Neutrophil (primary cell): ENCODE results near the gene DNAH17.

Experiments
- H3K27ac ChIP-seq: fragments of 200-600 bp; sonication (generic); 2 replicates; pipeline ENCODE4 v1.5.1; 2016; ENCODE audit warnings: mild to moderate bottlenecking, moderate library complexity
- H3K27me3 ChIP-seq: fragments of 200-600 bp; sonication (generic); 2 replicates; pipeline ENCODE4 v1.6.0; 2016; ENCODE audit warnings: mild to moderate bottlenecking
- H3K36me3 ChIP-seq: fragments of 200-600 bp; sonication (generic); 2 replicates; pipeline ENCODE4 v1.5.1; 2017
- H3K4me1 ChIP-seq, 2 experiments: fragments of 200-600 bp in 1 of 2; sonication (generic) in 1 of 2; 1 replicate in 1 of 2; 2 replicates in 1 of 2; pipeline versions ENCODE4 v1.5.1 to v1.6.1; 2013 to 2016; ENCODE audit warnings: low read depth in 1 of 2, low read length in 1 of 2, mild to moderate bottlenecking in 1 of 2, moderate library complexity in 1 of 2; ENCODE audit not compliant: control insufficient read depth in 1 of 2, insufficient read depth in 1 of 2
- H3K4me3 ChIP-seq, 2 experiments: fragments of 200-600 bp in 1 of 2; sonication (generic) in 1 of 2; 1 replicate in 1 of 2; 2 replicates in 1 of 2; pipeline ENCODE4 v1.5.1; 2013 to 2016; ENCODE audit warnings: low read depth in 1 of 2, low read length in 1 of 2, mild to moderate bottlenecking in 1 of 2, moderate library complexity in 1 of 2
- H3K9me3 ChIP-seq: fragments of 200-600 bp; sonication (generic); 2 replicates; pipeline ENCODE4 v1.5.1; 2016
- TF ChIP-seq, protein P1 (sequence below): fragments of 200-600 bp; sonication (generic); IDR thresholded peaks from 2 replicates; pipeline ENCODE4 v1.5.1; 2016; ENCODE audit warnings: antibody characterized with exemption

DNAH17 gene

DNA sequence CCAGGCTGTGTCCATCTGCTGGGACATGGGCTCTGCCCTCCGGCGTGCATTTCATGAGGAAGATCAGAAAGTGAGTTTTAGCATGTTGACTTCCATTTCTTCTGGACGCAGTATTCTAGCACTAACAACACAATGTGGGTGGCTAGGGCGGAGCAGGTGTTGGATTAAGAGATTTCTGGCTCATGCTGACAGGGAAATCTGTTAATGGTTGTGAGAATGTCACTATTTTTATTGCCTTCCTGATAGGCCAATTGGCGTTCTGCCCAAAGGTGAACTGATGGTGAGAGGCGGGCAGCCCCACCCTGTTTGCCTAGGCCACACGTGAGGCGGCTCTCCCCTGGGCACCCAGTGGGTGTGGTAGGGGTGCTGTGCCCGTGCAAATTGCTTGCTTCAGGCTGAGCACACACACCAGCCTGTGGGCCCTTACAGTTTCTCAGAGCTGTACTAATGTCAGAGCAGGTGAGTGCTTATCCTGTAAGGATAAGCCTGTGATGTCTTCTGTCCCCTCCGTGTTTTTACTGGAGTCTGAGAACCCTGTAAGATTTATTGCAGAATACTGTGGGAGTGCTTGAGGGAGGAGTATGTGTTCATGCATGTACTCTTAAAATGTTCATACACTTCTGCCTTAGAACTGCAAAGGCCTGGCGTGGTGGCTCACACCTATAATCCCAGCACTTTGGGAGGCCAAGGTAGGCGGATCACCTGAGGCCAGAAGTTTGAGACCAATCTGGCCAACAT lies 167.8 kb downstream of the DNAH17 start:
- H3K36me3 ChIP-seq, result peaks cover 59% of the 10 kb centered on the region
- H3K4me1 ChIP-seq, result peaks cover 41 to 55% of the 10 kb centered on the region in 2 experiments
- TF ChIP-seq, protein P1, sequence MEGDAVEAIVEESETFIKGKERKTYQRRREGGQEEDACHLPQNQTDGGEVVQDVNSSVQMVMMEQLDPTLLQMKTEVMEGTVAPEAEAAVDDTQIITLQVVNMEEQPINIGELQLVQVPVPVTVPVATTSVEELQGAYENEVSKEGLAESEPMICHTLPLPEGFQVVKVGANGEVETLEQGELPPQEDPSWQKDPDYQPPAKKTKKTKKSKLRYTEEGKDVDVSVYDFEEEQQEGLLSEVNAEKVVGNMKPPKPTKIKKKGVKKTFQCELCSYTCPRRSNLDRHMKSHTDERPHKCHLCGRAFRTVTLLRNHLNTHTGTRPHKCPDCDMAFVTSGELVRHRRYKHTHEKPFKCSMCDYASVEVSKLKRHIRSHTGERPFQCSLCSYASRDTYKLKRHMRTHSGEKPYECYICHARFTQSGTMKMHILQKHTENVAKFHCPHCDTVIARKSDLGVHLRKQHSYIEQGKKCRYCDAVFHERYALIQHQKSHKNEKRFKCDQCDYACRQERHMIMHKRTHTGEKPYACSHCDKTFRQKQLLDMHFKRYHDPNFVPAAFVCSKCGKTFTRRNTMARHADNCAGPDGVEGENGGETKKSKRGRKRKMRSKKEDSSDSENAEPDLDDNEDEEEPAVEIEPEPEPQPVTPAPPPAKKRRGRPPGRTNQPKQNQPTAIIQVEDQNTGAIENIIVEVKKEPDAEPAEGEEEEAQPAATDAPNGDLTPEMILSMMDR, result no peak
- peak overlapping the region; percentile 31 for H3K27ac ChIP-seq
- H3K27me3 ChIP-seq, result no peaks in the 10 kb centered on the region
- H3K9me3 ChIP-seq, result no peaks in the 10 kb centered on the region
- H3K4me3 ChIP-seq, result no peak overlapping the region

DNA sequence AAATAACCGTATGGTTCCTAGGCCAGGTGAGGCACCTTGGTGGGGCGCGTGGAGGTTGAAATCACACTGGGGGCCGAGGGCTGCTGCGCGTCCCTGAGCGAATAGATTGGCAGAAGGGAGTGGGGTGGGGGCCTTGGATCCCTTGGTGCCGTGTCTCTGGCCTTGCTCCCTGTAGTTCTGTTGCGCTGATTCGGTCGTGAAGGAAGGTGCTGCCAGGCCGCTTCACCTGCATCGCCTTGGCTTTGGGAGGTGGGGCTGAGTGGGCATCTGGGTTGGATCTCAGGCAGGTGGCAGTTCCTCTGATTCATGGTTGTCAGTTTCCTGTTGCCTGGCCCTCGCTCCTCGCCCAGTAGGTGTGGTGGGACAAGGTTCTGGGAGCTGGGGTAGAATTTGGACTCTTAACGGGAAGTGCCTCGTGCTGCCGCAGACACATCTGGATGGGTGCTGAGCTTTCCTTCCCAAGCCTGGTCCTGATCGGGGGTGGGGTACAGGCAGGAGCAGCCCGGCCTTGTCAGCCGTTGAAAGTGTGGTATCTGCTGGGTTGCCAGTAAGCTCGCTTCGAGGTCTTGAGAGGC lies 168.6 kb downstream of the DNAH17 start:
- Histone ChIP-seq H3K27ac (no peak overlapping the region), H3K4me3 (no peak overlapping the region), H3K4me1 (peaks cover 33 to 47% of the 10 kb centered on the region in 2 experiments), H3K27me3 (no peaks in the 10 kb centered on the region), H3K9me3 (no peaks in the 10 kb centered on the region), H3K36me3 (peaks cover 67% of the 10 kb centered on the region)
- TF ChIP-seq, protein P1, result no peak

DNA sequence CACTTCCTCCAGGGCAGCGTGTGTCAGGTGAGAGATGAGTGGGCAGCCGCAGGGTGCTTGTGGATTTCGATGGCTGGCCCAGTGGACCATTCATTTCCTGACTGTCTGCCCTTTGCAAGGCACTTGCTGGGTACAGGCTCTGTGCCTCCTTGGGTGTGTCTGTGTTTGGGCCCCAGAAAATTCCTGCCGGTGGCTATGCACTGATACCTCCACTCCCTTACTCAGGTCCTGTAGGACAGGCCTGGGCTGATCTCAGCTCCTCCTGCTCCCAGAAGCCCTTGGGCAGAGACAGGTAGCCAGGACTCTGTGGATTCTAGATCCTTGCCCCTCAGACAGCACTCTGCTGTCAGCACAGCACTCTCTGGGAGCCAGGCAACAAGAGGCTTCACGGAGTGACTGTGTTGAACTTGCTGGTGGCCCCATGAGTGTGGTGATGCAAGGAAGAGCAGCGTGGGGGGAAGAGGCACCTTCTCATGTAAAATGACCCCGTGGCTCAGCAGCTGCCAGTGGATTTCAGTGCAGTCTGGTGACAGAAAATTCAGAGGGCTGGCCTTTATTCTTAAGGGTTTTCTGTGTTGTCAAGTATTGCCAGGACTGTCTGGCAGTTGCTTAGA lies 169.7 kb downstream of the DNAH17 start:
- H3K4me3 ChIP-seq, result no peak overlapping the region
- peaks cover 22 to 36% of the 10 kb centered on the region in 2 experiments for H3K4me1 ChIP-seq
- no peaks in the 10 kb centered on the region for H3K27me3 ChIP-seq
- H3K27ac ChIP-seq, result peak overlapping the region; percentile 63
- TF ChIP-seq, protein P1, result no peak
- H3K9me3 ChIP-seq, result no peaks in the 10 kb centered on the region
- H3K36me3 ChIP-seq, result peaks cover 78% of the 10 kb centered on the region

DNA sequence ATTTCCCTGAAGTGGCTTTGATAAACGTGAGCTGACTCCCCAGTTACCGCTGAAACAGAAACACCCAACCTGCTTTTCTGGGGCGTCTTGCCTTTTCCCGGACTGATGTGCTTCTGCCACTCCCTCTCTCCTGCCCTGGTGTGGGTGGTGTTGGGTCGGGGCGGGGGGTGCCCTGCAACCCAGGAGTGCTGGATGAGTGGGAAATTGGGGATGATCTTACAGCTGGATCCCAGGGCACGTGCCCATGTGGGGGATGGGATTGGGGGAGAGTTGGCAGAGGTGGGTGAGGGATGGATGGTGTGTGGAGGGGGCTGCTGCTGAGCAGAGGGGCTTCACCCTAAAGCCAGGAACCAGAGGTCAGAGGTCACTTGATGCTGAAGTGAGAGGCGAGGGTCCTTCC lies 170.3 kb downstream of the DNAH17 start:
- Histone ChIP-seq H3K27ac (peak overlapping the region; percentile 63), H3K9me3 (no peaks in the 10 kb centered on the region), H3K27me3 (no peaks in the 10 kb centered on the region), H3K4me3 (no peak overlapping the region), H3K4me1 (peaks cover 16 to 31% of the 10 kb centered on the region in 2 experiments), H3K36me3 (peaks cover 83% of the 10 kb centered on the region)
- TF ChIP-seq, protein P1, result no peak

DNA sequence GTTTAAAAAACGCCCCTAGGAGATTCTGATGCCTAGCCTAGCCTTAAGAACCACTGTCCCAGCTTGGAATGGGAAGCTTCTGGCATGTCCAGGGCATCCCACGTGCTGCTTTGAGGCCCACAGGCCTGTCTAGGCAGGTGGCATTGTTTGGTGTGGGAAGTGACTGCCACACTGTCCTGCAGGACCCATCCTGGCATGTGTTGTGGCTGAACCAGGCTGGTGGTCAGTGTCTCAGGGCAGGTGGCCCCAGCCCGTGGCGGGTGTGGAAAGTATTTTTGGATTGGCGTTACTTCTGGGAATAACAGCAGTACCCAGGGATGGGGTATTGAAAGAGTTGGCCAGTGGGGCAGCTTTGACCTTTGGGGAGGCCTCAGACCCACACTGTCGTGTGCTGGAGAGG lies 170.8 kb downstream of the DNAH17 start:
- TF ChIP-seq, protein P1, result no peak
- Histone ChIP-seq H3K27me3 (no peaks in the 10 kb centered on the region), H3K4me1 (peaks cover 11 to 26% of the 10 kb centered on the region in 2 experiments), H3K27ac (peak overlapping the region; percentile 63), H3K4me3 (no peak overlapping the region), H3K36me3 (peaks cover 87% of the 10 kb centered on the region), H3K9me3 (no peaks in the 10 kb centered on the region)
